CD4-positive, CD25-positive, alpha-beta regulatory T cell (primary cell): ENCODE measurements around the gene KAT8. TPM values are rescaled to one million over a fixed set of nuclear protein-coding genes. Genes with fewer than 3 reads are reported as not detected.
"Not testable (repeated sequence)": the region's sequence is repeated elsewhere in the genome, so short reads cannot be mapped to it uniquely, and the experiment has no call there.

Source experiments
- ATAC-seq, 2 donors: fragments of 150-1000 bp; cut with Tn5 transposase; one replicate each; pipeline ENCODE4 v1.10.0; 2021; ENCODE audit warnings: low read depth in 2 of 2, moderate number of reproducible peaks in 2 of 2, moderate library complexity in 1 of 2
- DNase-seq, 3 donors: peaks; one replicate each; pipeline versions ENCODE4 v3.0.0 to v3.0.0-alpha.2; 2012 to 2022; ENCODE audit warnings: mixed read lengths in 1 of 3
- H3K27ac ChIP-seq: one replicate; pipeline ENCODE4 v1.7.0; 2013; ENCODE audit warnings: mild to moderate bottlenecking, low read length; ENCODE audit not compliant: insufficient read depth, poor library complexity, severe bottlenecking
- H3K27me3 ChIP-seq: one replicate; pipeline ENCODE4 v1.7.0; 2013; ENCODE audit warnings: low read length; ENCODE audit not compliant: control insufficient read depth, insufficient read depth
- H3K36me3 ChIP-seq: one replicate; pipeline ENCODE4 v1.7.0; 2013; ENCODE audit warnings: mild to moderate bottlenecking, low read length, moderate library complexity; ENCODE audit not compliant: control insufficient read depth, insufficient read depth
- H3K4me1 ChIP-seq: 2 replicates; pipeline ENCODE4 v1.7.0; 2013; ENCODE audit warnings: mild to moderate bottlenecking, low read length; ENCODE audit not compliant: insufficient read depth, control insufficient read depth, poor library complexity, severe bottlenecking
- H3K4me3 ChIP-seq: one replicate; pipeline ENCODE4 v1.7.0; 2013; ENCODE audit warnings: low read depth, mild to moderate bottlenecking, low read length, moderate library complexity
- H3K9me3 ChIP-seq, 2 experiments: 1 replicate in 1 of 2; 2 replicates in 1 of 2; pipeline ENCODE4 v1.7.0; 2013; ENCODE audit warnings: low read length in 2 of 2, mild to moderate bottlenecking in 1 of 2, moderate library complexity in 1 of 2; ENCODE audit not compliant: control insufficient read depth in 2 of 2
- H3K27ac Mint-ChIP-seq, 3 donors: one replicate each; pipeline ENCODE4 v1.8.0; 2020 to 2022; ENCODE audit warnings: mild to moderate bottlenecking in 3 of 3, mixed read lengths in 3 of 3, moderate library complexity in 2 of 3
- H3K27me3 Mint-ChIP-seq: one replicate; pipeline ENCODE4 v1.8.0; 2022; ENCODE audit warnings: mild to moderate bottlenecking, mixed read lengths
- H3K36me3 Mint-ChIP-seq: one replicate; pipeline ENCODE4 v1.8.0; 2020; ENCODE audit warnings: mixed read lengths
- H3K4me1 Mint-ChIP-seq, 4 donors: one replicate each; pipeline ENCODE4 v1.8.0; 2020 to 2022; ENCODE audit warnings: mixed read lengths in 4 of 4, mild to moderate bottlenecking in 1 of 4
- H3K4me3 Mint-ChIP-seq, 4 donors: one replicate each; pipeline ENCODE4 v1.8.0; 2020 to 2022; ENCODE audit warnings: mild to moderate bottlenecking in 4 of 4, mixed read lengths in 4 of 4, moderate library complexity in 3 of 4
- H3K9me3 Mint-ChIP-seq, 7 donors: one replicate each; pipeline ENCODE4 v1.8.0; 2020 to 2022; ENCODE audit warnings: mixed read lengths in 7 of 7, mild to moderate bottlenecking in 3 of 7, moderate library complexity in 2 of 7
- polyA plus RNA-seq, 4 donors: library from polyadenylated mRNA; unstranded; fragments of 300-500 nt; fragmentation: Illumina TruSeq; gene quantifications; one replicate each; pipeline ENCODE4 v1.2.3, GENCODE V29; 2021
- total RNA-seq: library from RNA; stranded (reverse); gene quantifications from one replicate; pipeline ENCODE4 v1.2.3, GENCODE V29; 2022

The KAT8 gene
- total and polyA plus RNA-seq, 5 donors from 2014 or later: 31.8 to 103 (median 44.7) TPM

DNA sequence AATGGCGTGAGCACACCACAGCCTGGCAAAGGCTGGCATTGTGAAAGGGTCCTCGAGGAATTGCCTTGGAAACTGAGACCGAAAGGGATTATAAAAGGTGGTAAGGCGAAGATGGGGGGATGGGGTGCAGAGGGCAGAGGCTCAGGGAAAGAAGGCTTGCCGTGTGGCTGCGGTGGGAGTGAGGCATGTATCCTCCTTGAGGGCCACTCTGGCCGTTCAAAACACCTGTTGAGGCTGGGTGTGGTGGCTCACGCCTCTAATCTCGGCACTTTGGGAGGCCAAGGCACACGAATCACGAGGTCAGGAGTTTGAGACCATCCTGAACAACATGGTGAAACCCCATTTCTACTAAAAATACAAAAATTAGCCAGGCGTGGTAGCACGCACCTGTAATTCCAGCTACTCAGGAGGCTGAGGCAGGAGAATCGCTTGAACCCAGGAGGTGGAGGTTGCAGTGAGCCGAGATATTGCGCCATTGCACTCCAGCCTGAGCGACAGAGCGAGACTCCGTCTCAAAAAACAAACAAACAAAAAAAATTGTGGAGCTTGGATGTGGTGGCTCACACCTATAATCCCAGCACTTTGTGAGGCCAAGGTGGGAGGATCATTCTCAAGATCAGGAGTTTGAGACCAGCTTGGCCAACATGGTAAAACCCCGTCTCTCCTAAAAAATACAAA is 19.5 kb downstream of the KAT8 start:
- H3K9me3 ChIP-seq, H3K4me3 ChIP-seq, H3K27ac ChIP-seq, H3K27ac Mint-ChIP-seq, DNase-seq, H3K36me3 ChIP-seq, H3K9me3 Mint-ChIP-seq, H3K27me3 Mint-ChIP-seq, ATAC-seq, H3K27me3 ChIP-seq, H3K4me1 Mint-ChIP-seq, H3K4me1 ChIP-seq, H3K4me3 Mint-ChIP-seq, H3K36me3 Mint-ChIP-seq: not testable (repeated sequence)

DNA sequence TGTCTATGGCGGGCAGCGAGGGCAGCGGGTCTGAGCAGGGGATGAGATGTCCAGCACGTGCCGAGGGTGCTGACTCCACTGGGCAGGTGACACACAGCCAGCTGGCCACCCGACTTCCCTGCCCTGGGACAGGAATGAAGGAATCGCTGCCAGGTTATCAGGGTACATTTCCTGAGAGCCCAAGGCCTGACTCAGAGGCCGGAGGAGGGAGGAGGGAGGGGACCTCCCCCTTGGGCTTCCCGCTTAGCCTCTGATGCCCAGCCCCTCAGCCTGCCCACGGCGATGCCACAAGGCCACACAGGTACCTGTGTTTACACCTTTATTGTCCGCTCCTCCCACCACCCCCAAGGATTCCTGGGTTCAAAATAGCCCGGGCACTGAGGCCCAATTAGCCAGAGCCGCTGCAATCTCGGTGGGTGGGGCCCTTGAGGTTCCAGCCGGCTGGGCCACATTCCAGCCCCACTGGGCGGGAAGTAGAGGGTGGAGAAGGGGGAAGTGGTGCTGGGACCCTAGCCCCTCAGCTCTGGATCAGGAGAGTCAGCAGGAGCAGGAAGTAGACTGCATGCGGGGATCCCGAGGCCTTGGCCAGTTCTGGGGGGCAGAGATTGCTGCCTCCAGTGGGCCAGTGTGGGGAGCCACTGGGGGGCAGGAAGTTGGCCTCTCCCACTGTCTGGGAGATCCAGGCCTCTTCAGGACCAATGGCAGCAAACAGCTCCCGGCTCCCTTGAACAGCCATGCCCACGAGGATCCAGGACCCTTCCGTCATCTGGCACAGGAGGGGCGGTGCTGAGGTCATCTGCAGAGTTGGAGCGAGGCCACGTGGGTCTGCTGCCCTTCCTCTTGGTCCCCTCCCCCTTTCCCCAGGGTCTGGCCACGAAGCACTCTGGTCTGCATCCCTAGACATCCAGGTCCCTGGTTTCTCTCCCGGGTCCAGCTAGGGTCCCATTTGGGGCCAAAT is 21.4 kb downstream of the KAT8 start:
- H3K27ac Mint-ChIP-seq: no peak overlapping the region
- peaks cover 4 to 13% (median 7%) of the 10 kb centered on the region in 4 donors for H3K4me1 Mint-ChIP-seq
- peaks cover 3% of the 10 kb centered on the region for H3K27me3 Mint-ChIP-seq
- H3K9me3 ChIP-seq: no peaks in the 10 kb centered on the region
- no peaks in the 10 kb centered on the region for H3K9me3 Mint-ChIP-seq
- peaks cover 19% of the 10 kb centered on the region for H3K4me1 ChIP-seq
- H3K27ac ChIP-seq: no peak overlapping the region
- no peaks in the 10 kb centered on the region for H3K36me3 Mint-ChIP-seq
- no peak overlapping the region for H3K4me3 Mint-ChIP-seq
- ATAC-seq: no peak
- no peak overlapping the region for H3K4me3 ChIP-seq
- H3K36me3 ChIP-seq: no peaks in the 10 kb centered on the region
- no peaks in the 10 kb centered on the region for H3K27me3 ChIP-seq
- no peak for DNase-seq

DNA sequence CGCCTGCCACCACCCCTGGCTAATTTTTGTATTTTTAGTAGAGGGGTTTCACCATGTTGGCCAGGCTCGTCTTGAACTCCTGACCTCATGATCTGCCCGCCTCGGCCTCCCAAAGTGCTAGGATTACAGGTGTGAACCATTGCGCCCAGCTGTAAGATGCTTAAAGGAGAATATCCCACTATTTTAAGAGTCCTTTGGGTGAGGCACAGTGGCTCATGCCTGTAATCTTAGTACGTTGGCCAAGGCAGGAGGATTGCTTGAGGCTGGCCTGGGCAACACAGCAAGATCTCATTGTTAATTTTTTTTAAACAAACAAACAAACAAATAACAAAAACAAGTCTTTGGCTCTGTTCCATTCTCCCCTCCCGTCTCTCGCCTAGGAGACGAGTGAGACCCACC is 23.6 kb downstream of the KAT8 start:
- not testable (repeated sequence) for H3K27ac ChIP-seq, ATAC-seq, H3K4me3 ChIP-seq, DNase-seq, H3K36me3 Mint-ChIP-seq, H3K36me3 ChIP-seq, H3K9me3 Mint-ChIP-seq, H3K27me3 Mint-ChIP-seq, H3K27me3 ChIP-seq, H3K9me3 ChIP-seq
- peak overlapping the region in 1 of 4 donors; percentile 12 for H3K4me3 Mint-ChIP-seq
- H3K4me1 Mint-ChIP-seq: peaks cover 4 to 18% (median 7%) of the 10 kb centered on the region in 4 donors
- peaks cover 19% of the 10 kb centered on the region for H3K4me1 ChIP-seq
- peak overlapping the region in 2 of 3 donors; percentile 31 to 83 for H3K27ac Mint-ChIP-seq

DNA sequence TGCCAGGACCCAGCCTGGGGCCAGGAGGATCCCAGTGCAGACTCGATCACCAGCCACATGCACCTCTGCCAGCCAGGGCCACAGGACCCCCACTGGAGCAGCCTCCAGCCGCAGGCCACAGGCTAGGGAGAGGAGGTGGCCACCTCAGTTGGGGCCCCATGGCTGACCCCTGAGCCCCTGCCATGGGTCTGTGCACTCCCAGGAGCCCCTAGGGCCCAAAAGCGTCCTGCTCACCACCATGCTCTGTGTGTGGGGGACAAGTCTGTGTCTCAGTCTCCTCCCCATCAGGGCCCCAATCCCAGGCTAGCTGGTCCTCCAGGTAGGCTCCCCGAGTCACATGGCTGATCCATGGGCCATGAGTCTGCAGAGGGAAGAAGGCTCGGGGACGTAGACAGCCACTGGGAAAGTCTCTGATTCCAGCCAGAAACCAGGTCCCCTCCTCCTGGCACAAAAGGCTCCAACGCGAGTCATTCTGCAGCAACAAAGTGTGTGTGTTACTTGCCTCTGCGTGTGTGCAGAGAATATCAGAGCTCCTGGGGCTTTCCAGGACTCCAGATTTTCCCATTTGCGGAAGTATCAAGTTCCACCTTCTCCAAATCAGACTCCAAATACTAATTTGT is 24.1 kb downstream of the KAT8 start:
- Histone ChIP-seq H3K36me3 (no peaks in the 10 kb centered on the region), H3K4me3 (peak overlapping the region; percentile 51), H3K4me1 (peaks cover 19% of the 10 kb centered on the region), H3K27ac (peak overlapping the region; percentile 77), H3K27me3 (no peaks in the 10 kb centered on the region), H3K9me3 (no peaks in the 10 kb centered on the region)
- DNase-seq (no peak), ATAC-seq (no peak)
- peak overlapping the region; percentile 56 to 93 (median 82) for H3K4me3 Mint-ChIP-seq
- H3K27me3 Mint-ChIP-seq: peaks cover 10% of the 10 kb centered on the region
- H3K9me3 Mint-ChIP-seq: no peaks in the 10 kb centered on the region
- no peaks in the 10 kb centered on the region for H3K36me3 Mint-ChIP-seq
- H3K27ac Mint-ChIP-seq: peak overlapping the region; percentile 83 to 90 (median 88)
- peaks cover 4 to 20% (median 7%) of the 10 kb centered on the region in 4 donors for H3K4me1 Mint-ChIP-seq

DNA sequence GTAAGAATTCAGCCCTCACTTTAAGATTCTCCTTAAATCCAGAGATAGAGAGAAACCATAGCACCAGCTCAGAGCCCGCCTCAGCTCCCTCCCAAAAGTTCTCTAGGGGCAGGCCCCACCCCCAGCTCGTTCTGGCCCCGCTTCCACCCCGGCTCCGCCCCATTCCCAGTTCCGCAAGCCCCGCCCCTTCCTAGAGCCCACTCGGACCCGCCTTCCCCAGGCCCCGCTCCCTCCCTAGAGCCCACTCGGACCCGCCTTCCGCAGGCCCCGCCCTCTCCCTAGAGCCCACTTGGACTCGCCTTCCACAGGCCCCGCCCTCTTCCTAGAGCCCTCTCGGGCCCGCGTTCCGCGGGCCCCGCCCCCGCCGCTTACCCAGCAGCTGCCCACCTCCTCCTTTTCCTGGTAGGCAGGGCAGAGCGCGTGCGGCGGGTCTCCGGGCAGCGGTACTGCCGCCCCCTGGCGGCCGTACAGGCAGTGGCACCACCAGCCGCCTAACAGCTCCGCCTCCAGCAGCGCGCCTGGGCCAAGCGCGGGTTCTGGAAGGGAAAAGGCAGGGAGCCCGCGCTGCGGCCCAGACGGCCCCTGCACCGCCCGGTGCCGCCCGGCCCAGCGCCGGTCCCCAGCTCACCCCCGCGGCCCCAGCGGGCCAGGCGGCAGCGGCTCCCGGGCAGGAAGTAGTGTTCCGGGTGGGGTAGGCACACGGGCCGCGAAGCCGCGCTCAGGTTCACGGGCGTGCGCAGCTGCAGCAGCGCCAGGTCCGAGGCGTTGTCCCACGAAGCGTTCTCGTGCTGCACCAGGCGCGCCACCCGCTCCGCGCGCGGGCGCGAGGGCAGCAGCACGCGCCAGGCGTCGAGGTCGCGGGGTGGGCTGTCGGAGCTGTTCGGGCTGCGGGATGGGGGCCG is 24.9 kb downstream of the KAT8 start:
- Mint-ChIP-seq H3K36me3 (no peaks in the 10 kb centered on the region), H3K4me1 (peaks cover 4 to 20% (median 7%) of the 10 kb centered on the region in 4 donors), H3K27ac (peak overlapping the region; percentile 83 to 90 (median 88)), H3K4me3 (peak overlapping the region; percentile 56 to 93 (median 82)), H3K9me3 (no peaks in the 10 kb centered on the region), H3K27me3 (peaks cover 10% of the 10 kb centered on the region)
- Histone ChIP-seq H3K27me3 (no peaks in the 10 kb centered on the region), H3K36me3 (no peaks in the 10 kb centered on the region), H3K4me1 (peaks cover 19% of the 10 kb centered on the region), H3K9me3 (no peaks in the 10 kb centered on the region), H3K4me3 (peak overlapping the region; percentile 51), H3K27ac (peak overlapping the region; percentile 77)
- DNase-seq (peak; percentile 92 to 99 (median 95)), ATAC-seq (peak; percentile 87 to 90)

DNA sequence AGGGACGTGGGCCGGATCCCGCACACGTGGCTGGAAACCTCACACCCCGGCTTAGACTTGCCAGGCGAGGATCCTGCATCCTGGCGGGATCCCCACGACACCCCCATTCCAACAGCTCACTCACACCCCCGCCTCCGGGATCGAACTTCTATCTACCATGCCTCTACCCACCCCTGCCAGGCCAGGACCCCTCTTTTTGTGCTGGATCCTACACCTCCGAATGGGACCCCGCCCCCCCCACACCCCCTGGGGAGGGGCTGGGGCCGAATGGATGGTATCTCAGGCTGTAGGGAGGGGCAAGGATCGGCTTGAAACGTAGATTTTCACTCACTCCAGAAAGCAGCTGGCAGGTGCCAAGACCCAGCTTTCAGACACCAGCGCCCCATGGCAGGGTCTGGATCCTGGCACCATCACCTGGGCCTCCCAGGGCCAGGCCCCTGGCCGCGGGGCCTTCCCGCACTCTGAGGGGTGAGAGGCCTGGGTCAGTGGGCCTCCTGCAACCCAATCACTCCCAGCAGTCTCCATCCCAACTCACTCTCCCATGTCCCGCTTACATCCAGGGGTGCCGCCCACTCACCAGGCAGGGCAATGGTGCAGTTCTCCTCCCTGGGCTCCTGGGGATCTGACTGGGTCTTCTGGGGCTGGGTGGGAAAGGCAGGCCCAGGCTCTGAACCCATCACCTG is 25.7 kb downstream of the KAT8 start:
- H3K9me3 ChIP-seq: no peaks in the 10 kb centered on the region
- no peaks in the 10 kb centered on the region for H3K27me3 ChIP-seq
- no peak for ATAC-seq
- peak overlapping the region in 2 of 3 donors; percentile 47 to 82 for H3K27ac Mint-ChIP-seq
- H3K27ac ChIP-seq: peak overlapping the region; percentile 70
- peaks cover 10% of the 10 kb centered on the region for H3K27me3 Mint-ChIP-seq
- H3K36me3 ChIP-seq: no peaks in the 10 kb centered on the region
- peaks cover 4 to 20% (median 6%) of the 10 kb centered on the region in 4 donors for H3K4me1 Mint-ChIP-seq
- no peaks in the 10 kb centered on the region for H3K36me3 Mint-ChIP-seq
- no peak for DNase-seq
- no peaks in the 10 kb centered on the region for H3K9me3 Mint-ChIP-seq
- H3K4me3 ChIP-seq: no peak overlapping the region
- H3K4me3 Mint-ChIP-seq: peak overlapping the region; percentile 69 to 90 (median 76)
- H3K4me1 ChIP-seq: peaks cover 19% of the 10 kb centered on the region
